Body of pancreas (tissue), 4 donors: ENCODE measurements around the gene CD3D.

ENCODE experiments used
- CTCF ChIP-seq, 7 experiments: fragments of 450-650 bp in 4 of 7; fragments of 200-600 bp in 3 of 7; sonication (generic) in 3 of 7; IDR thresholded peaks; one replicate each; pipeline ENCODE4 v1.5.1; 2016 to 2019; ENCODE audit warnings: antibody characterized with exemption in 7 of 7
- POLR2A ChIP-seq, 3 donors: fragments of 450-650 bp; IDR thresholded peaks; one replicate each; pipeline ENCODE4 v1.6.1; 2016; ENCODE audit warnings: antibody characterized with exemption in 3 of 3, mild to moderate bottlenecking in 2 of 3

GRCh38 chr11:118321386-118322082 is 21.0 kb downstream of the CD3D start:
- TF ChIP-seq CTCF (IDR thresholded peaks at IDR 0.05) (no peak), POLR2A (IDR thresholded peaks at IDR 0.05) (no peak)
